Sciatic nerve (tissue), 1 donor: ENCODE measurements around the gene CACNA1B. TPM values are rescaled to one million over a fixed set of nuclear protein-coding genes. Genes with fewer than 3 reads are reported as not detected.

Experiments
- microRNA-seq: library from miRNA; unstranded; fragments of <30 nt; microRNA quantifications from one replicate; pipeline ENCODE4 v1.2.0, GENCODE V29; 2020
- total RNA-seq: library from RNA; stranded (reverse); fragmentation: NEBNext Ultra II Directional; extraction: Animal tissue kit (Norgen Biotek cat#: 25700); gene quantifications from one replicate; pipeline ENCODE4 v1.2.1, GENCODE V29; 2021
- donor health status: DM: no; HTN: no; CAD: no.

Gene CACNA1B
- total RNA-seq, 1 donor from 2014 or later, result 0.09 TPM

Small RNAs within 50 kb of the gene (microRNA-seq; reads per million reads assigned to microRNA genes)
- not detected for gene MIR602
